Activated gamma-delta T cell (primary cell): ENCODE measurements around the gene RPS6KA1.

Experiments
- DNase-seq: peaks from one replicate; lab custom pipeline; 2025; lab: John Stamatoyannopoulos, UW

RPS6KA1 gene

DNA sequence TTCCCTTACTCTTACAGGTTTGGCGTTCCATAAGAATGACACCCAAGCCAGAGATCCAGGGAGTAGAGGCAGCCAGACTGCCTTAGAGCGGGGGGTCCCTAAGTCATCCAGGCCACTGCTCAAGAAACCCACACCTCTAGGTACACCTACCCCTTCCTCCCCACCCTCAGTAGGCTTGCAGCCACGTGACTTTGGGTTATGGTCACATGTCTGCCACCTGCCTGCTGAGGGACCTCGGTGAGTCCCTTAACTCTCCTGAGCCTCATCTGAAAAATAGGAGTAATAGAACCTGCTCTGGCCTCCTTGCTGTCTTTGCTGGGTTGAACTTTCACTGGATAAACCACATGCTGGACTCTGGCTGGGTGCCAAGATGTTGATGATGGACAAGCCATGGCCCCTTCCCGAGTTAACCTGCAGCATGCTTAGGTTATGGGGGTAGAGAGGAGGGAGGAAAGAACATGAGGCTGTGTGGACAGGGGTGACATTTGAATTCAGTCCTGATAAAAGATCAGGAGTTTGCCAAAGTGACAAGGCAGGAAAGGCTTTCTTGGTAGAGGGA lies 4.5 kb downstream of the RPS6KA1 start:
- DNase-seq, result no peak

DNA sequence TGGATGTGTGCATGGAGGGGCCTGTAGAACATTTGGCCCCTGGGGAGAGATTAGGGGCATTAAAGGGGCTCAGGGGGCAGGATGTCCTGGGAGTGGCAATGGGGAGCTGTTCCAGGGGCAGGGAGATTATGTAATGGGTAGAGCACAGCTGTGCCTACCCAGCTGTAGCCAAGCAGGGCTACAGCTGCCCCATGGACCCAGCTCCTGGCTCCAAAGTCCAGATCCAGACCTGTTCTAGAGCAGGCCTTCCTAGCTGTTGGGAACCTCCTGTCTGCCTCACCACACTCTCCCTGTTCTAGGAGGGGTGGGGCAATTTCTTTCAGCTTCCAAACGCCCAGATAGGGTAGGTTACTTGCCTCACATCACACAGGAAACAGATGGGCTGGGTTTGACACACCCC lies 5.6 kb downstream of the RPS6KA1 start:
- no peak for DNase-seq

DNA sequence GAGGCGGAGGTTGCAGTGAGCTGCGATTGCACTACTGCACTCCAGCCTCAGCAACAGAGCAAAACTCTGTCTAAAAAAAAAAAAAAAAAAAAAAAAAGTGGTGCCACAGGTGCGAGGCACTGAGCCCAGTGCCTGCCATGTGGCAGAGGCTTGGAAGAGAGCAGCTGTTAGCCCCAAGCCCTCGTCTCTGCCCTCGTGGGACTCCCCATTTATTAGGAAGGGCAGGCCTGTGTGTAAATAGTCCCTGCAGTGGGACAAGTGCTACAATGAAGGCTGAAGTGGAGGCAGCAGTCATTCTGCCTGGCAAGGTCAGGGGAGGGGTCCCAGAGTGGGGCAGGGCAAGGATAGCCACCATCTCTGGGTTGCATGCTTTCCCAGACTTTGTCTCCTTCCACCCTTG lies 6.5 kb downstream of the RPS6KA1 start:
- no peak for DNase-seq

DNA sequence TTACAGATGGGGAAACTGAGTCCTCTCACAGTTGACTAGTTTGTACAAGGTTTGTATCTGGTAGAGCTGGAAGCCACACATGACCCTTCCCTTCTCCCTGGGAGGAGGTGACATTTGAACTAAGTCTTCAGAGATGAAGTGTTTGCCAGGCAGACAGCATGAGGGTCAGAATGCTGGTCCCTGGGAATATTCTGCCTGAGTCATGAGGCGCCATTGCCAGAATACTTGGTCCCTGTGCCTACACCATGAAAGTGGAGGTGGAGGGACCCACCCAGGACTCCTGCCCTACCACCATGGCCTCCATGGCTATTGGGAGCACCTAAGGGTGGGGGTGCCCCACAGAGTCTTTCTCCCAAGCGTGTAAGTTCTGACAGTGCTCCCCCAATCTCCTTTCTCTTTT lies 7.0 kb downstream of the RPS6KA1 start:
- no peak for DNase-seq

DNA sequence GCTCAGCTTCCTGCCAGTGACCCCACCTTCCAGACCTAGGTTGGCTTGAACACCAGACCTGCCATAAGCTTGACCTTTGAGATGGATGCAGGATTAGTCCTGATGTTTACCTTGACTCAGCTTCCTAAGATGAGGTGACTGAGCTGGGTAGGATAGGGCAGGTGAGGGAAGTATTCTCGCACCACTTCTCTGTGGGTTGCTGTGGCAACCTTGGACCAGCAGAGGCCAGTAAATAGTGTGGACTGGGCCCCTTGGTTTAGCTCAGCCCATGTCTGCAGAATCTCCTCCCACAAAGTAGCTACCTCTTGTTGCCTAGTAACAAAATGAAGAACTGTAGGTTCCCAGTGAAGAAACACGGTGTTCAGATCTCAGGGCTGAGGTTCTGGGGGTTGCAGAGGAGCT lies 8.4 kb downstream of the RPS6KA1 start:
- DNase-seq, result no peak

DNA sequence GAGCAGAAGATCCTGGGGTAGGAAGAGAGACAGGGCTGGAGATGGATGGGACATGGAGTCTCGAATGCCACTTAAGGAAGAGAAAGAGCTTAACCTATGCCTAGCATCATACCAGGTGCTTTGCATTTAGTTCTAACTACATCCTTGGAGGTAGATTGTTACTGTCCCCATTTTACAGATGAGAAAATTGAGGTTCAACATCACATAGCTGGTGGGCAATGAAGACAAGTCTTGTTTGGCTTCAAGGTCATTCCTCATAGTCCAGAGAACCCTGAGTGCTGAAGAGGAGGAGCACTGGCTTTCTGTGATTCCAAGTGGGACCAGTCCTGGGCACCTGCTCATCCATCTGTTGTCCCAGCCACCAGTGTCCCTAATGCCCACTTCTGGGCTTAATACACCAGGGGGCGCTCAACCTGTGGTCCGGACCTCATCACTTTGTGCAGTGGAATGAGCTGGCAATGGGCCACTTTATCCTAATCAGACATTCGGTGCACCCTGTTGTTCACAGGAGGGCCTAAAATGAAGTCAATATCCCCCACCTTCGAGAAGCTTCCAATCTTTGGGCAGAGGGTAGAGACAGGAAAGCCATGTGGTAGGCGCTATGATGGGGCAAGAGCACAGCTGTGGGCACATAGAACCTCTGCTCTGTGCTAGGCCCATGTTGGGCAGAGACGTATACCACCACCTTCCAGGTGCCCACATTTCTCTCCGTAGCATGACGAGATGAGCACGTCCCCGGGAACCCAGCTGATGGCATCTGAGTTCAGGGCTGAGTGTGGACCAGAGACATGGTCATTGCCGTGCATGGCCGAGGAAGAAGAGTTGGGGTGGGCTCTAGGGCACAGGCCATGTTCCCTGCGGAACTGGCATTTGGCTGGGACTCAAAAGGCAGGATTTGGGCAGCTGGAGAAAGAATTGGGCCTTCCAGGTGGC lies 9.2 kb downstream of the RPS6KA1 start:
- DNase-seq, result no peak

DNA sequence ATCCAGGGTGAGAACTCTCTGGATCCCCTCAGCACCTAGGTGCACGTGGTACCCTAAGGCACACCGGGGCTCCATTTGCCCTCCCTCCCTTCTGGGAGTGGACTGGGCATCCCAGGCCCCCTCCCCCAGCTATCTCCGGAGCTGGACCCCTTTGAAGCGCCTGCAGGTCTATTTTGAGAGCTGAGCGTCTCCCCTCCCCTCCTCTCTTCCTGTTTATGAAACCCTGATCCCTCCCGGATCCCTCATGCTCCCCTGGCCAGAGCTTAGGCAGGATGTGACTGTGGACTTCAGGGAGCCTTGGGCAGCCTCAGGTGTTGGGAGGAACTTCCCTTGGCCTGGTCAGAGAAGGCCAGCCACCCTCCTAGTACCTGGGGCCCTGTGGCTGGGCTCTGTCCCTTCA lies 10.2 kb downstream of the RPS6KA1 start:
- no peak for DNase-seq

DNA sequence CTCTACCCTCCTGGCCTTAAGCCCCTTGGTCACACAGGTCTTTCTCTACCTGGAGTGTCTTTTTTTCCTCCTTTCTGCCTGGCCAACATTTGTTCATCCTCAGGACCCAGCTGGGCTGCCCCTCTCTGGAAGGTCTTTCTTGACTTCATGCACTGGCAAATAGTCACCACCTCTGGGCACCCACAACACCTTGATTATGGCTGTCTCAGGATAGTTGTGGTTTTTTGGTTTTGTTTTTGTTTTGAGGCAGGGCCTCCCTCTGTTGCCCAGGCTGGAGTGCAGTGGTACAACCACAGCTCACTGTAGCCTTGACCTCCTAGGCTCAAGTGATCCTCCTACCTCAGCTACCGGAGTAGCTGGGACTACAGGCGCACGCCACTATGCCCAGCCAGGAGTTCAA lies 10.8 kb downstream of the RPS6KA1 start:
- DNase-seq, result no peak

DNA sequence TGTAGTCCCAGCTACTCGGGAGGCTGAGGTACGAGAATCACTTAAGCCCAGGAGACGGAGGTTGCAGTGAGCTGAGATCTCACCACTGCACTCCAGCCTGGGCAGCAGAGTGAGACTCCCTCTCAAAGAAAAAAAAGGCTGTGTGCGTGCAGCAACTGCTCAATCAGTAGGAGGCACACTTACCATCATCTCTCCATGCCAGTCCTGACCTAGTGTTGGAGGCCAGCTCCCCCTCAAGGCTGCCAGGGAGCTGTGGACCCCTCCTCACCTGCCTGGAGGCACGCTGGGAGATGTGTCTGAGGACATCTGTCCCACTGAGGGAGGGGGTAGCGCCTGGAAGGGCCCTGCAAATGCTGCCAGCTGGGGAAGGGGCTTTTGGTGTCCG lies 11.9 kb downstream of the RPS6KA1 start:
- no peak for DNase-seq

DNA sequence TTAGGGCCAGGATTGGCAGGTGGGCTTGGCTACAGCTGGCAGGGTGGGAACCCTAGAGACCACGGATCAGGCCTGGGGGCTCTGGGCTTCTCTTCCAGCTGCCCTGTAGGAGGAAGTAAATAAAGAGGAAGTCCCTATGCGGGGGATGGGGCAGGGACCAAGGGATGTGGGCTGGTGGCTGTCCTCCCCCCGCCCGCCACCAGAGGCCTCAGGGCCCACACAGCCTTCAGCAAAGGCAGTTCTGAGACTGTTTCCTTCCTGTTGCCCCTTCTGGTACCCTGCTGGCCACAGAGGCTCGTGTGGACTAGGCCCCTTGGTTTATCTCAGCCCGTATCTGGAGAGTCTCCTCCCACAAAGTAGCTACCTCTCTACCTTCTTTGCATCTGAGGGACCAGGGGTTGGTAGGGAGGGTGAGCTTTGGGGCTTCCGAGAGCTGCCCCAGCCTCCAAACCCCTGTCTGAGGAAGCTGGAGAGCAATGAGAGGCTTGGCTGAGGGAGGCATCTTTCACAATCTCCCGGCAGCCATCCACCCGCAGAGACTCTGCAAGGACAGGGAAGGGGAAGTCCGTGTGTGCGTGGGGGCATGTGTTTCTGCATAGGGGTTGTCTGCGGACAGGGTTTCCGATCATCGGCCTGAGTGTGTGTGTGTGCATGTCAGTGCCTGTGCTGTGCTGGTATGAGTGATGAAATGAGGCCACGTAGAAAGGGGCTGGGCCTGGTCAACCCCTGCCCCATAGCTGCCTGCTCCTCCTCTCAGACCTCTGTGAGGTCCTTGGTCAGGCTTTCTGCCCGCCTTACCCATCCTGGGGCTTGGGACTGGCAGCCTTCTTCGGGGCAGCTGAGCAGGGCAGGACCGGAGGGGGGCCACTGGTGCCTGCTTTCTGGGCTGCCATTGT lies 12.5 kb downstream of the RPS6KA1 start:
- DNase-seq, result peak; percentile 51

DNA sequence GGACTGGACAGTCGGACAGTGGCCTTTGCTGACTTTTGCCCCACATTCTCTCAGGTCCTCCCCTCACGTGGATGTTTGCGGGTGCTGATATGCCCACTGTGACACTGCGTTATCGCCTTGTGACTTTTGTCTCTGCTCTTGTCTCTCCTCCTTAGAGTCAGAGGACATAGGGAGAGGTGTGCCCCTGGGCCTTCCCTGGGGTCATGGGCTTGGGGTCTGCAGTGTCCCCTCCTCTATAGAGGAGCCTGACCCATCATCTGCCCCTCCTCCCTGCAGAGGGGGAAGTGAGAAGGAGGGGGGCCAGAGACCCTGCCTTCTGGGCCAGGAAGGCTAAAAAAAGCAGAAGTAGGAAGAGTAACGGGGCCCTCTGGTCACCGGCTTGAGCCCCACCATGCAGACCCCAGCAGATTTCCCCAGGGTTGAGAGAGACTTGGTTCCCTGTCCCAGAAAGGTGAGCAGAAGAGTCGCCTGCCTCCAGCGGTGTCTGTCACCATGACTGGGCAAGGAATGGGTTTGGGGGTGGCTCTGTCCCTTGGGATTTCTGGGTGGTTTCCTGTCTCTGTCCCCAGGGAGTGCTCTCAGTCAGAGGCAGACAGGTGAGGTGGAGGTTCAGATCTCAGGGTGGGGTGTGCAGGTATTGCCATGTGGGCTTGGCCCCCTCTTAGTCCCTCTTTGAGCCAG lies 13.3 kb downstream of the RPS6KA1 start:
- DNase-seq, result no peak

DNA sequence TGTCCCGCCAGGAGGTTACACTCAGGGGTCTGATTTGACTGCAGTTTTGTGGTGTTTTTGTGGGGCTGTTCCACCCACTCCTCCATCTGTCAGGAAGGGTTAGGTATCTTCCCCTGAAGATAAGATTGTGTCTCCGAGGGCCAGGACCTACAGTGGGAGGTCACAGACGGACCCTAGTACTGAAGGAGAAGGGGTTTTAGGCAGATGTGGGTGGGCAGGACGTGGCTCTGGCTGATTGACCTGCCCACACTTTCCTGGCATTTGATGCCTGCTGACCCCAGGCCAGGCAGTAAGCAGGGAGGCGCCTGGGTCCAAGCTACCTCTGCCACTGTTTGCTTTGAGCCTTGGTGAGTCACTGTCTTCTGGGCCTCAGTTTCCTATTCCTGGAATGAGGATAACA lies 13.9 kb downstream of the RPS6KA1 start:
- DNase-seq, result no peak

DNA sequence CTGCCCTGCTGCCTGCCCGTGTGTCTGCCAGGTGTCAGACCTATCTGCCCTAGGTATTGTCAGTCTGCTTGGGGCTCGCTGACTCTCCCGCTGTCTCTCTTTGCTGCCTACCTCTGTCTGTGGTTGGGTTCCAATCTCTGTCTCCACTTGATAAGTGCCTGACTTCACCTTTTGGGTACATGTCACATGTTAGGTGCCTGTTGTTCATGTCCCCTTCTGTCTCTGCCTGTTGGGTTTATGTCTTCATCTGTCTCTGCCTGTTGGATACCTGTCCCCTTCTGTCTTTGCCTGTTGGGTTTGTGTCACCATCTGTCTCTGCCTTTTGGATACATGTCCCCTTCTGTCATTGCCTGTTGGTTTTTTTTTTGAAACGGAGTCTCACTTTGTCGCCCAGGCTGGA lies 14.6 kb downstream of the RPS6KA1 start:
- no peak for DNase-seq

DNA sequence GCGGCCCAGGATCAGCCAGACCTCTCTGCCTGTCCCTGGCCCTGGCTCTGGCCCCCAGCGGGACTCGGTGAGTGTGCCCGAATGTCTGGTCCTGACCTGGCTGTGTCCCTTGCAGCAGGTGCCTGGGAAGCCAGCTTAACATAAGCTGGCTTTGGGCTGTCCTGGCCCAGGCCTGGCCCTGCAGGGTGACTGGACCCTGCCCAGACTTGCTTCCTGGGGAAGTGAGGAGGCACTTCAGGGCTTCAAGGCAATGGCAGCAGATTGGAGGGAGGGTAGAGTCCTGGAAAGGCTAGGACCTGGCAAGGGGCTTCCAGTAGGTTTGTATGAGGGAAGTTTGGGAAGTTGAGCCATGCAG lies 16.4 kb downstream of the RPS6KA1 start:
- no peak for DNase-seq

DNA sequence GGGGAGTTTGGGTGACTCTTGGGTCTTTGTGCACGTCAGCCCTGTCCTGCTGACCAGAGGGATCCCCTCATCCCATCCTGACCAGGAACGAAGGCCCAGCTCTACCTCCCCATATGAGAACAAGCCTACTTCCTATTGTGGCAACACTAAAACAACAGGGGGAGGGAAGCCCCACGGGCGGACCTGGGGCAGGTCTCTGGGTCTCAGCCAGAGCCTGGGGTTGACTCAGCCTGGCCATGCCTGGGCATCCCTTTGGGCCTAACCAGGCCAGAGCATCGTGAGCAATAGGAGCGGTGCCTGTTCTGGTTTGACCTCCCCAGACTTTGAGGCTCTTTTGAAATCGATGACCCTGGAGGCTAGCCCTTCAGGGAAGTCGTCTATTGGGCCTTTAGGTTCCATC lies 16.8 kb downstream of the RPS6KA1 start:
- no peak for DNase-seq

DNA sequence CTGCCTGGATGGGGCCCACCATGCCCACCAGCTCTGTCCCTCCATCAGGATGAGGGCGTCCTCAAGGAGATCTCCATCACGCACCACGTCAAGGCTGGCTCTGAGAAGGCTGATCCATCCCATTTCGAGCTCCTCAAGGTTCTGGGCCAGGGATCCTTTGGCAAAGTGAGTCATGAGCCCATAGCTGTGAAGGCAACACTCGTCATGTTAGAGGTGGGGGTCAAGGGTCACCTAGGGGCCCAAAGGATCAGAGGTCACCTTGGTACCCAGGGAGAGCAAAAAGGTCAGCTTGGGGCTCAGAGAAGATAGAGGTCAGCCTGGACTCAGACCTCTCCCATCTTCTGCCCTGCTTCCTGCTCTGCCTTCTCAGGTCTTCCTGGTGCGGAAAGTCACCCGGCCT lies 17.3 kb downstream of the RPS6KA1 start:
- no peak for DNase-seq

DNA sequence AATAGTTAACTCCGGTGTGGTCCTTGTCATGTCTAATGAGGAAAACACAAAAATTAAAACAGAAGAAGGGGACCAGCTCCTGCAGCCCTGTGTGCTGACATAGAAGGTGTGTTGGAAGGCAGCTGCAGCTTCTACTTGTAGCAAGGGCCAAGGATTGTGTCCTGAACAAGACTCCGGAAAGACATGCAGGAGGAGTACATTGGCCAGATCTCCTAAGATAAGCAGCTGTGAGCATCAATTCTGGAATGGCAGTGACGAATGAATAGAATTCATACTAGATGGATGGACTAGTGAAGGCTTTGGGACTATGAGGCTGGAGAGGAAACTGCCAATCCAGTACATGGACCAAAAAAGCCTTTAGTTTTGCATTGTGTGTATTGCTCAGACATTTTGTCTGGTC lies 19.3 kb downstream of the RPS6KA1 start:
- no peak for DNase-seq

DNA sequence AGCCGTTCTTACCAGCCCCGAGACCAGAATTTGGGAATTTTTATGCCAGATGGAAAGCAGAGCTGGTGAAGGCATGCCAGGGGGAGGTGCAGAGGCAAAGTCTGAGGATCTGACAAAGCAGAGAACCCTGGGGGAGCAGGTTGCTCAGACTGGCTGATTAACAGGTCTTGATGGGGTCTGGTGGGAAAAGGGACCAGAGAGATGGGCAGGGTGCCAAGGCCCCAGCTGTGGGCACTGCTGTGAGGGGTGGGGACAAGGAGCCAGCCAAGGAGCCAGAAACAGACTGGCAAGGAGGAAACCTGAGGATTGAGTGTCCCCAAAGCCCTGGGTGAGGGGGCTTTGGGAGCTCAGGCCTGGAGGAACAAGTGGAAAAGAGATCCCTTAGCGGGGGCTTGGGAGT lies 21.4 kb downstream of the RPS6KA1 start:
- no peak for DNase-seq

DNA sequence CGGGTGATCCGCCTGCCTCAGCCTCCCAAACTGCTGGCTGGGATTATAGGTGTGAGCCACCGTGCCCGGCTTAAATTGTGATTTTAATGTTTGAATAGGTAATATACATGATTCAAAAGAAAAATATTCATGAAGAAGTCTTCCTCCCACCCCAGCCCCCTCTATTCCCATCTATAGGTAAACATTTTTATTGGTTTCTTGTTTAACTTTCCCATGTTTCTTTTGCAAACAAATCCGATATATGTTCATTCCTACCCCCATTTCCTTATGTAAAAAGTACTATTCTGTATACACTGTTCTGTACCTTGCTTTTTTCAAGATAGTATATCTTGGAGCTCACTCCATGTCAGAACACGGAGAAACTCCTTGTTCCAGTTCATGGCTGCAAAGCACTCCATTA lies 23.2 kb downstream of the RPS6KA1 start:
- DNase-seq, result no peak

DNA sequence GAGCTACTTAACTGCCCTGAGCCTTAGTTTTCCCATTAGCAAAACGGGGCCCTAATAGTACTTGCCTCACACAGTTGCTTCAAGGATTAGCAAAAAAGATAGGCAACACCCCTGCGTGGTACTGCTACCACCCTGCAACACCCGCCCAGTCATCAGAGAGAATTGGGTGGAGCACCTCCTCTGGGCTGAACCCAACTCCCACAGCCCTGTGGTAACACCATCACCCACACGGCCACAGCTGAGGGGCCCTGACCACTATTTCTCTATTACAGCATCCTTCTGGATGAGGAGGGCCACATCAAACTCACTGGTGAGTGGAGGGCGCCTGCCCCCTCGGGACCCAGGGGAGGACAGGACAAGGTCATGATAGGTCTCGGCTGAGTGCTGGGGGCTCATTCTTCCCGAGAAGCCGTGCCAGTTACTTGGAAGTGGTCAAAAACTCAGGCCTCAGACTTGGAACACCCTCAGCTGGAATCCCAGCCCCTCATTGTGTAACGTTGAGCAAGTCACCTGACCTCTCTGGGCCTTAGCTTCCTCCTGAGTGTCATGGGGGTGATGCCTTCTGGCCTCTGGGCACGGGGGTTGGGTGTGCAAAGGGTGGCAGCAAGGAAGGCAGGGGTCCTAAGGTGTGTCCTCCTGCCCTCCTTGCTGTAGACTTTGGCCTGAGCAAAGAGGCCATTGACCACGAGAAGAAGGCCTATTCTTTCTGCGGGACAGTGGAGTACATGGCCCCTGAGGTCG lies 24.6 kb downstream of the RPS6KA1 start:
- DNase-seq, result no peak

DNA sequence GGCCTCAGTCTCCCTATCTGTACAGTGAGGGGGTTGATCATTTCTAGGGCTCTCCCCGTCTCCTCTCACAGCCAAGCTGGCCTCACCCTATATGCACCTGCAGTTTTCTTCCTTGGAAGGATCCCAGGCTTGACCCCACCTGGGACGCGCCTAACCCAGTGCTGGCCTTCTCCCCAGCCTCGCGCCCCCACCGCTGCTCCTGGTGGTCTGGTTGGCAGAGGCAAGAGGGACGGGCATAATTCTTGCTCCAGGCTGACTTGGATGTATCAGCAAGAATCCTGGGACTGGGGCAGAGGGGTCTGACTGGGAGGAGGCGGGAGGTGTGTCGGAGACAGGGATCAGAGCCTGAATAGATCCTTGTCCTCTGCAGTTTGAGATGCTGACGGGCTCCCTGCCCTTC lies 25.2 kb downstream of the RPS6KA1 start:
- no peak for DNase-seq
